Stimulated activated CD8-positive, alpha-beta memory T cell treated with anti-CD3 and anti-CD28 coated beads, Interleukin-4, amount 100 ng/mL, for 24 hours (primary cell): ENCODE data around the gene CAND1.
"Not testable (repeated sequence)": the region's sequence is repeated elsewhere in the genome, so short reads cannot be mapped to it uniquely, and the experiment has no call there.

Experiments
- DNase-seq: peaks from one replicate; pipeline ENCODE4 v3.0.0-alpha.2; 2020; ENCODE audit warnings: low read depth

Gene CAND1

GRCh38 chr12:67341086-67341485 is 71.9 kb downstream of the CAND1 start:
- not testable (repeated sequence) for DNase-seq

- DNase-seq: no peak
Measured at GRCh38 chr12:67344979-67345710, 76.0 kb downstream of the CAND1 start.

GRCh38 chr12:67348683-67349082 is 79.5 kb downstream of the CAND1 start:
- DNase-seq: no peak

- no peak for DNase-seq
Measured at GRCh38 chr12:67352682-67353081, 83.5 kb downstream of the CAND1 start.

GRCh38 chr12:67354322-67354721 is 85.2 kb downstream of the CAND1 start:
- no peak for DNase-seq

- DNase-seq: no peak
Measured at GRCh38 chr12:67354966-67355365, 85.8 kb downstream of the CAND1 start.

GRCh38 chr12:67355428-67356379 is 86.5 kb downstream of the CAND1 start:
- no peak for DNase-seq

- DNase-seq: no peak
Measured at GRCh38 chr12:67356380-67356774, 87.2 kb downstream of the CAND1 start.

- DNase-seq: no peak
Measured at GRCh38 chr12:67357376-67358125, 88.4 kb downstream of the CAND1 start.

GRCh38 chr12:67358781-67359338 is 89.7 kb downstream of the CAND1 start:
- no peak for DNase-seq

GRCh38 chr12:67362526-67362925 is 93.4 kb downstream of the CAND1 start:
- DNase-seq: no peak

- DNase-seq: no peak
Measured at GRCh38 chr12:67364228-67364627, 95.1 kb downstream of the CAND1 start.

- no peak for DNase-seq
Measured at GRCh38 chr12:67365131-67365530, 96.0 kb downstream of the CAND1 start.

GRCh38 chr12:67367843-67368242 is 98.7 kb downstream of the CAND1 start:
- DNase-seq: no peak
